Lower leg skin (tissue), 3 donors: ENCODE results near the gene NEURL1.

Source experiments
- CTCF ChIP-seq, 3 donors: fragments of 450-650 bp; IDR thresholded peaks; one replicate each; pipeline ENCODE4 v1.5.1; 2016; ENCODE audit warnings: antibody characterized with exemption in 3 of 3, mild to moderate bottlenecking in 3 of 3, moderate library complexity in 2 of 3
- POLR2A ChIP-seq, 2 donors: fragments of 450-650 bp; IDR thresholded peaks; one replicate each; pipeline ENCODE4 v1.6.1; 2016 to 2017; ENCODE audit warnings: antibody characterized with exemption in 2 of 2, mild to moderate bottlenecking in 1 of 2, moderate library complexity in 1 of 2

- TF ChIP-seq CTCF (IDR thresholded peaks at IDR 0.05), result no peak
- TF ChIP-seq POLR2A (IDR thresholded peaks at IDR 0.05), result no peak
Observed at GRCh38 chr10:103602028-103602851, 108.7 kb downstream of the NEURL1 start.
